Ecto neural progenitor cell (in vitro differentiated cells): Measurements from ENCODE around the gene DRD5.

Experiments used
- DNase-seq: peaks from one replicate; pipeline ENCODE4 v3.0.0-alpha.2; 2018; ENCODE audit warnings: low spot score

The DRD5 gene

GRCh38 chr4:9816285-9816684 is 34.9 kb downstream of the DRD5 start:
- DNase-seq: no peak

- DNase-seq: no peak
Observed at GRCh38 chr4:9820343-9820742, 38.9 kb downstream of the DRD5 start.

- DNase-seq: no peak
Observed at GRCh38 chr4:9825049-9825448, 43.6 kb downstream of the DRD5 start.

- no peak for DNase-seq
Observed at GRCh38 chr4:9826551-9826950, 45.1 kb downstream of the DRD5 start.

- no peak for DNase-seq
Observed at GRCh38 chr4:9832640-9833039, 51.2 kb downstream of the DRD5 start.

GRCh38 chr4:9833421-9833820 is 52.0 kb downstream of the DRD5 start:
- DNase-seq: no peak
